Activated T-helper 1 cell treated with anti-CD3 and anti-CD28 coated beads, Interleukin-12 subunit alpha, Interleukin-12 subunit beta, Interleukin-2, Interleukin-4 antibody, amounts not matched to agents 30 ng/mL and 10 ng/mL and 1 ng/mL, durations not matched to agents 14 hours and 24 hours and 36 hours (primary cell): ENCODE results near the gene SLC9A9. TPM values are rescaled to one million over a fixed set of nuclear protein-coding genes. Genes with fewer than 3 reads are reported as not detected.
"Not testable (repeated sequence)": the region's sequence is repeated elsewhere in the genome, so short reads cannot be mapped to it uniquely, and the experiment has no call there.

Source experiments
- DNase-seq: peaks from one replicate; pipeline ENCODE4 v3.0.0; 2021; ENCODE audit warnings: low spot score
- H3K27ac Mint-ChIP-seq: one replicate; pipeline ENCODE4 v1.8.0; 2021; ENCODE audit warnings: mild to moderate bottlenecking, mixed read lengths
- H3K27me3 Mint-ChIP-seq: one replicate; pipeline ENCODE4 v1.8.0; 2022; ENCODE audit warnings: mild to moderate bottlenecking, moderate library complexity, mixed read lengths; ENCODE audit not compliant: insufficient read depth
- H3K36me3 Mint-ChIP-seq: one replicate; pipeline ENCODE4 v1.8.0; 2021; ENCODE audit warnings: low read depth, mixed read lengths
- H3K4me1 Mint-ChIP-seq: one replicate; pipeline ENCODE4 v1.8.0; 2021; ENCODE audit warnings: low read depth, mixed read lengths
- H3K4me3 Mint-ChIP-seq: one replicate; pipeline ENCODE4 v1.8.0; 2021; ENCODE audit warnings: mild to moderate bottlenecking, moderate library complexity, mixed read lengths
- H3K9me3 Mint-ChIP-seq: one replicate; pipeline ENCODE4 v1.8.0; 2021; ENCODE audit warnings: mixed read lengths
- intact Hi-C: fragments of 100-400 bp; cut with micrococcal nuclease; formaldehyde crosslinking; loops from one replicate; pipeline ENCODE4 v1.15.1; 2024
- total RNA-seq: library from RNA; stranded (reverse); gene quantifications from 2 replicates; pipeline ENCODE4 v1.2.3, GENCODE V29; 2022

Gene SLC9A9
- total RNA-seq, 1 donor from 2014 or later, result 0.88 TPM

- no peak for DNase-seq
- H3K9me3 Mint-ChIP-seq, result no peaks in the 10 kb centered on the region
- intact Hi-C loops, result no loop called here
- no peaks in the 10 kb centered on the region for H3K36me3 Mint-ChIP-seq
- no peaks in the 10 kb centered on the region for H3K4me1 Mint-ChIP-seq
- no peak overlapping the region for H3K4me3 Mint-ChIP-seq
- peaks cover 1% of the 10 kb centered on the region for H3K27me3 Mint-ChIP-seq
- no peak overlapping the region for H3K27ac Mint-ChIP-seq
Observed at GRCh38 chr3:143286392-143287010, 561.8 kb downstream of the SLC9A9 start.

GRCh38 chr3:143283432-143284128, 564.7 kb downstream of the SLC9A9 start:
- Mint-ChIP-seq H3K9me3 (no peaks in the 10 kb centered on the region), H3K27me3 (no peaks in the 10 kb centered on the region), H3K4me1 (no peaks in the 10 kb centered on the region), H3K27ac (no peak overlapping the region), H3K4me3 (no peak overlapping the region), H3K36me3 (no peaks in the 10 kb centered on the region)
- intact Hi-C loops, result no loop called here
- no peak for DNase-seq

GRCh38 chr3:143280984-143281383, 567.3 kb downstream of the SLC9A9 start:
- H3K27ac Mint-ChIP-seq, result no peak overlapping the region
- H3K4me3 Mint-ChIP-seq, result no peak overlapping the region
- peaks cover 11% of the 10 kb centered on the region for H3K4me1 Mint-ChIP-seq
- no peak for DNase-seq
- H3K36me3 Mint-ChIP-seq, result no peaks in the 10 kb centered on the region
- no peaks in the 10 kb centered on the region for H3K27me3 Mint-ChIP-seq
- no peaks in the 10 kb centered on the region for H3K9me3 Mint-ChIP-seq
- intact Hi-C loops, result no loop called here

GRCh38 chr3:143279567-143279966, 568.7 kb downstream of the SLC9A9 start:
- not testable (repeated sequence) for H3K27ac Mint-ChIP-seq, H3K9me3 Mint-ChIP-seq, H3K4me3 Mint-ChIP-seq, H3K27me3 Mint-ChIP-seq, H3K36me3 Mint-ChIP-seq, DNase-seq
- peaks cover 11% of the 10 kb centered on the region for H3K4me1 Mint-ChIP-seq
- intact Hi-C loops, result loop anchor here (5.0 kb wide), 1 partner anchor 258 kb away; no protein-coding TSS in a partner anchor

GRCh38 chr3:143278721-143279120, 569.5 kb downstream of the SLC9A9 start:
- H3K4me1 Mint-ChIP-seq, result peaks cover 11% of the 10 kb centered on the region
- intact Hi-C loops, result loop anchor here (5.0 kb wide), 1 partner anchor 259 kb away; no protein-coding TSS in a partner anchor
- no peaks in the 10 kb centered on the region for H3K36me3 Mint-ChIP-seq
- H3K9me3 Mint-ChIP-seq, result no peaks in the 10 kb centered on the region
- H3K27ac Mint-ChIP-seq, result no peak overlapping the region
- H3K4me3 Mint-ChIP-seq, result no peak overlapping the region
- H3K27me3 Mint-ChIP-seq, result no peaks in the 10 kb centered on the region
- no peak for DNase-seq

GRCh38 chr3:143277531-143277930, 570.7 kb downstream of the SLC9A9 start:
- Mint-ChIP-seq H3K27ac (no peak overlapping the region), H3K36me3 (no peaks in the 10 kb centered on the region), H3K4me1 (peaks cover 11% of the 10 kb centered on the region), H3K9me3 (no peaks in the 10 kb centered on the region), H3K4me3 (no peak overlapping the region), H3K27me3 (no peaks in the 10 kb centered on the region)
- intact Hi-C loops, result loop anchor here (2.0 to 5.0 kb wide), 2 partner anchors 113 to 260 kb away; no protein-coding TSS in a partner anchor
- DNase-seq, result no peak

GRCh38 chr3:143276592-143276991, 571.7 kb downstream of the SLC9A9 start:
- Mint-ChIP-seq H3K27ac (no peak overlapping the region), H3K9me3 (no peaks in the 10 kb centered on the region), H3K36me3 (no peaks in the 10 kb centered on the region), H3K27me3 (no peaks in the 10 kb centered on the region), H3K4me3 (no peak overlapping the region), H3K4me1 (peaks cover 11% of the 10 kb centered on the region)
- no peak for DNase-seq
- intact Hi-C loops, result loop anchor here (2.0 to 5.0 kb wide), 2 partner anchors 112 to 261 kb away; no protein-coding TSS in a partner anchor

- no peaks in the 10 kb centered on the region for H3K9me3 Mint-ChIP-seq
- no peak for DNase-seq
- H3K4me3 Mint-ChIP-seq, result no peak overlapping the region
- no peaks in the 10 kb centered on the region for H3K27me3 Mint-ChIP-seq
- H3K36me3 Mint-ChIP-seq, result no peaks in the 10 kb centered on the region
- peaks cover 11% of the 10 kb centered on the region for H3K4me1 Mint-ChIP-seq
- no peak overlapping the region for H3K27ac Mint-ChIP-seq
- intact Hi-C loops, result loop anchor here (2.0 kb wide), 1 partner anchor 37 kb away; no protein-coding TSS in a partner anchor
Observed at GRCh38 chr3:143273975-143274690, 574.1 kb downstream of the SLC9A9 start.

- no peak for DNase-seq
- intact Hi-C loops, result no loop called here
Observed at GRCh38 chr3:143271136-143271535, 577.1 kb downstream of the SLC9A9 start.

GRCh38 chr3:143269741-143270140, 578.5 kb downstream of the SLC9A9 start:
- no peak for DNase-seq
- Mint-ChIP-seq H3K9me3 (no peaks in the 10 kb centered on the region), H3K36me3 (no peaks in the 10 kb centered on the region), H3K27ac (no peak overlapping the region), H3K4me1 (no peaks in the 10 kb centered on the region), H3K4me3 (no peak overlapping the region), H3K27me3 (no peaks in the 10 kb centered on the region)
- intact Hi-C loops, result no loop called here

More at GRCh38 chr3:143271136-143271535, 577.1 kb downstream of the SLC9A9 start:
- Mint-ChIP-seq H3K4me3 (no peak overlapping the region), H3K27me3 (no peaks in the 10 kb centered on the region), H3K36me3 (no peaks in the 10 kb centered on the region), H3K27ac (no peak overlapping the region), H3K9me3 (no peaks in the 10 kb centered on the region), H3K4me1 (peaks cover 2% of the 10 kb centered on the region)

GRCh38 chr3:143267989-143268388, 580.3 kb downstream of the SLC9A9 start:
- no peaks in the 10 kb centered on the region for H3K27me3 Mint-ChIP-seq
- no peak overlapping the region for H3K4me3 Mint-ChIP-seq
- H3K4me1 Mint-ChIP-seq, result no peaks in the 10 kb centered on the region
- no peaks in the 10 kb centered on the region for H3K36me3 Mint-ChIP-seq
- H3K27ac Mint-ChIP-seq, result no peak overlapping the region
- no peak for DNase-seq
- H3K9me3 Mint-ChIP-seq, result no peaks in the 10 kb centered on the region
- intact Hi-C loops, result no loop called here

- Mint-ChIP-seq H3K36me3 (no peaks in the 10 kb centered on the region), H3K4me3 (no peak overlapping the region), H3K27ac (no peak overlapping the region)
Observed at GRCh38 chr3:143266927-143267326, 581.3 kb downstream of the SLC9A9 start.

GRCh38 chr3:143266511-143266910, 581.8 kb downstream of the SLC9A9 start:
- Mint-ChIP-seq H3K4me1 (no peaks in the 10 kb centered on the region), H3K36me3 (no peaks in the 10 kb centered on the region), H3K9me3 (no peaks in the 10 kb centered on the region), H3K4me3 (no peak overlapping the region), H3K27ac (no peak overlapping the region), H3K27me3 (no peaks in the 10 kb centered on the region)
- intact Hi-C loops, result no loop called here
- no peak for DNase-seq

More at GRCh38 chr3:143266927-143267326, 581.3 kb downstream of the SLC9A9 start:
- no peaks in the 10 kb centered on the region for H3K4me1 Mint-ChIP-seq
- no peaks in the 10 kb centered on the region for H3K27me3 Mint-ChIP-seq
- no peak for DNase-seq
- intact Hi-C loops, result no loop called here
- no peaks in the 10 kb centered on the region for H3K9me3 Mint-ChIP-seq
